CD4-positive, alpha-beta T cell treated with Interleukin-4 for 1 hour (primary cell): ENCODE measurements around the gene USP31.
"Not testable (repeated sequence)": the region's sequence is repeated elsewhere in the genome, so short reads cannot be mapped to it uniquely, and the experiment has no call there.

Source experiments
- DNase-seq, 2 donors: peaks; one replicate each; pipeline ENCODE4 v3.0.0-alpha.2; 2020 to 2022

Gene USP31

GRCh38 chr16:23155445-23156049, 6.3 kb upstream of the USP31 start:
- no peak for DNase-seq

- no peak for DNase-seq
Measured at GRCh38 chr16:23152386-23153178, 3.3 kb upstream of the USP31 start.

- DNase-seq = no peak
Measured at GRCh38 chr16:23149993-23150364, 727 bp upstream of the USP31 start.

GRCh38 chr16:23148513-23149266, 562 bp downstream of the USP31 start:
- DNase-seq = peak; percentile 49 to 50

GRCh38 chr16:23148166-23148512, 1.1 kb downstream of the USP31 start:
- no peak for DNase-seq

GRCh38 chr16:23147666-23148065, 1.6 kb downstream of the USP31 start:
- no peak for DNase-seq

GRCh38 chr16:23146877-23147601, 2.2 kb downstream of the USP31 start:
- no peak for DNase-seq

GRCh38 chr16:23145608-23146007, 3.6 kb downstream of the USP31 start:
- DNase-seq = no peak

GRCh38 chr16:23145186-23145585, 4.1 kb downstream of the USP31 start:
- no peak for DNase-seq

GRCh38 chr16:23144393-23144792, 4.9 kb downstream of the USP31 start:
- DNase-seq = not testable (repeated sequence)

GRCh38 chr16:23143391-23143790, 5.9 kb downstream of the USP31 start:
- no peak for DNase-seq

- DNase-seq = no peak
Measured at GRCh38 chr16:23141959-23142740, 7.1 kb downstream of the USP31 start.

GRCh38 chr16:23141500-23141899, 7.8 kb downstream of the USP31 start:
- no peak for DNase-seq

GRCh38 chr16:23141033-23141432, 8.2 kb downstream of the USP31 start:
- no peak for DNase-seq

GRCh38 chr16:23140107-23140506, 9.1 kb downstream of the USP31 start:
- DNase-seq = no peak

GRCh38 chr16:23137818-23138217, 11.4 kb downstream of the USP31 start:
- no peak for DNase-seq

- DNase-seq = no peak
Measured at GRCh38 chr16:23137256-23137655, 12.0 kb downstream of the USP31 start.

GRCh38 chr16:23134274-23134673, 15.0 kb downstream of the USP31 start:
- no peak for DNase-seq

- no peak for DNase-seq
Measured at GRCh38 chr16:23132775-23133463, 16.3 kb downstream of the USP31 start.

GRCh38 chr16:23131931-23132621, 17.2 kb downstream of the USP31 start:
- no peak for DNase-seq

GRCh38 chr16:23131436-23131835, 17.8 kb downstream of the USP31 start:
- DNase-seq = no peak
